HCT116 (cell line): Measurements from ENCODE around the gene DMD. TPM values are rescaled to one million over a fixed set of nuclear protein-coding genes. Genes with fewer than 3 reads are reported as not detected.

Experiments used
- ATAC-seq: fragments of 200-7000 bp; cut with Tn5 transposase; 2 replicates; pipeline ENCODE4 v1.9.1; 2020; ENCODE audit warnings: mild to moderate bottlenecking, moderate library complexity
- BruUV-seq: library from RNA; stranded (reverse); fragments of 400-500 nt; replicated peaks from 2 replicates; lab custom pipeline; 2021; lab: Mats Ljungman, UMichigan
- CTCF ChIA-PET: fragments of 300-600 bp; sonication (Branson Sonifier 250); formaldehyde crosslinking; loops from one replicate; lab custom pipeline; 2021; ENCODE audit warnings: antibody characterized with exemption; lab: Charles Lee
- POLR2A ChIA-PET: fragments of 300-600, 350-600 bp; sonication (Branson Sonifier 250); formaldehyde crosslinking; loops from one replicate; lab custom pipeline; 2021; ENCODE audit warnings: antibody characterized with exemption; lab: Charles Lee
- RAD21 ChIA-PET, 2 experiments: fragments of 300-600 bp; sonication (Branson Sonifier 250); formaldehyde crosslinking; loops; one replicate each; lab custom pipeline; 2023; ENCODE audit warnings: low total read pairs in 2 of 2; ENCODE audit not compliant: uncharacterized antibody in 2 of 2, unreplicated experiment in 2 of 2, low non-redundant PET in 1 of 2; lab: Charles Lee
- DNase-seq: peaks from one replicate; pipeline ENCODE4 v3.0.0-alpha.2; 2010; ENCODE audit warnings: low read depth, low spot score
- H2AFZ ChIP-seq: fragments of 200-600 bp; shearing (Covaris generic), sonication (generic); 2 replicates; pipeline ENCODE4 v1.6.1; 2017; ENCODE audit warnings: low read depth, mixed run types, mixed read lengths, antibody characterized with exemption, low read length; ENCODE audit not compliant: poor library complexity, severe bottlenecking
- H3K27ac ChIP-seq: 2 replicates; pipeline ENCODE4 v1.5.1; 2012; ENCODE audit warnings: low read depth, low read length
- H3K27me3 ChIP-seq: fragments of 200-600 bp; sonication (generic); 2 replicates; pipeline ENCODE4 v1.6.1; 2016; ENCODE audit warnings: mixed run types, low read length, mixed read lengths; ENCODE audit not compliant: insufficient read depth
- H3K36me3 ChIP-seq, 2 experiments: fragments of 200-500 bp in 1 of 2; fragments of 200-600 bp in 1 of 2; sonication (Bioruptor generic) in 1 of 2; sonication (generic) in 1 of 2; 2 replicates each; pipeline versions ENCODE4 v1.5.1 to v1.6.1; 2014 to 2016; ENCODE audit warnings: low read length in 2 of 2, inconsistent platforms in 1 of 2, mixed read lengths in 1 of 2, mixed run types in 1 of 2; ENCODE audit not compliant: insufficient read depth in 2 of 2, control insufficient read depth in 1 of 2
- H3K4me1 ChIP-seq, 2 experiments: fragments of 200-600 bp in 1 of 2; sonication (generic) in 1 of 2; 2 replicates each; pipeline versions ENCODE4 v1.5.1 to v1.6.1; 2012 to 2017; ENCODE audit warnings: low read length in 2 of 2, inconsistent platforms in 1 of 2, mild to moderate bottlenecking in 1 of 2, mixed read lengths in 1 of 2, mixed run types in 1 of 2, moderate library complexity in 1 of 2; ENCODE audit not compliant: insufficient read depth in 2 of 2, control insufficient read depth in 1 of 2
- H3K4me2 ChIP-seq: fragments of 200-600 bp; sonication (generic); 2 replicates; pipeline ENCODE4 v1.6.1; 2017; ENCODE audit warnings: mixed run types, low read length, mixed read lengths
- H3K4me3 ChIP-seq, 2 experiments: fragments of 200-600 bp in 1 of 2; sonication (generic) in 1 of 2; replicated peaks in 1 of 2; 2 replicates each; pipeline ENCODE4 v1.5.1; 2011 to 2016; ENCODE audit warnings: low read length in 2 of 2, control low read depth in 1 of 2, low read depth in 1 of 2, mild to moderate bottlenecking in 1 of 2, mixed read lengths in 1 of 2, mixed run types in 1 of 2
- H3K79me2 ChIP-seq: fragments of 200-600 bp; sonication (generic); 2 replicates; pipeline ENCODE4 v1.6.1; 2017; ENCODE audit warnings: mild to moderate bottlenecking, mixed run types, low read length, moderate library complexity, mixed read lengths; ENCODE audit not compliant: insufficient read depth
- H3K9ac ChIP-seq: fragments of 200-600 bp; sonication (generic); 2 replicates; pipeline ENCODE4 v1.6.1; 2016; ENCODE audit warnings: low read length, mixed read lengths
- H3K9me2 ChIP-seq: fragments of 200-600 bp; sonication (generic), shearing (Covaris generic); 2 replicates; pipeline ENCODE4 v1.6.1; 2017; ENCODE audit warnings: mixed run types, mild to moderate bottlenecking, moderate library complexity; ENCODE audit not compliant: insufficient read depth
- H3K9me3 ChIP-seq, 2 experiments: fragments of 200-500 bp in 1 of 2; fragments of 200-600 bp in 1 of 2; sonication (Bioruptor generic) in 1 of 2; sonication (generic) in 1 of 2; 2 replicates each; pipeline ENCODE4 v1.6.1; 2014 to 2017; ENCODE audit warnings: low read length in 2 of 2, mixed read lengths in 2 of 2, inconsistent platforms in 1 of 2, low read depth in 1 of 2, mild to moderate bottlenecking in 1 of 2, mixed run types in 1 of 2, moderate library complexity in 1 of 2; ENCODE audit not compliant: control insufficient read depth in 1 of 2, insufficient read depth in 1 of 2
- H4K20me1 ChIP-seq: fragments of 200-600 bp; sonication (generic), shearing (Covaris generic); 2 replicates; pipeline ENCODE4 v1.6.1; 2017; ENCODE audit warnings: mixed run types, mild to moderate bottlenecking, moderate library complexity; ENCODE audit not compliant: insufficient read depth
- ATF3 ChIP-seq: IDR thresholded peaks from 2 replicates; pipeline ENCODE4 v1.6.1; 2012
- CBX3 ChIP-seq: IDR thresholded peaks from 2 replicates; pipeline ENCODE4 v1.6.1; 2012; ENCODE audit warnings: low read depth
- CTCF ChIP-seq, 3 experiments: fragments of 200-600 bp in 1 of 3; sonication (generic) in 1 of 3; IDR thresholded peaks in 2 of 3; conservative IDR thresholded peaks in 1 of 3; 2 replicates each; pipeline ENCODE4 v1.5.1; 2012 to 2017; ENCODE audit warnings: low read depth in 2 of 3, low read length in 2 of 3, antibody characterized with exemption in 1 of 3, borderline replicate concordance in 1 of 3, control low read depth in 1 of 3, mild to moderate bottlenecking in 1 of 3, mixed read lengths in 1 of 3, mixed run types in 1 of 3, moderate library complexity in 1 of 3; ENCODE audit not compliant: insufficient read depth in 1 of 3
- EGR1 ChIP-seq: IDR thresholded peaks from 2 replicates; pipeline ENCODE4 v1.6.1; 2012; ENCODE audit warnings: low read depth
- ELF1 ChIP-seq: IDR thresholded peaks from 2 replicates; pipeline ENCODE4 v1.6.1; 2012; ENCODE audit warnings: low read depth, borderline replicate concordance
- EZH2 ChIP-seq: fragments of 200-600 bp; sonication (generic); IDR thresholded peaks from 2 replicates; pipeline ENCODE4 v1.6.1; 2017; ENCODE audit warnings: antibody characterized with exemption, mixed run types
- EZH2phosphoT487 ChIP-seq: fragments of 200-600 bp; IDR thresholded peaks from 2 replicates; pipeline ENCODE4 v1.6.1; 2018; ENCODE audit warnings: antibody characterized with exemption, borderline replicate concordance
- FOSL1 ChIP-seq: IDR thresholded peaks from 2 replicates; pipeline ENCODE4 v1.6.1; 2012; ENCODE audit warnings: low read depth
- MAX ChIP-seq: IDR thresholded peaks from 2 replicates; pipeline ENCODE4 v1.6.1; 2012
- POLR2AphosphoS5 ChIP-seq: IDR thresholded peaks from 2 replicates; pipeline ENCODE4 v1.6.1; 2011; ENCODE audit warnings: mild to moderate bottlenecking, low read depth, low read length, moderate library complexity
- RAD21 ChIP-seq: IDR thresholded peaks from 2 replicates; pipeline ENCODE4 v1.6.1; 2012; ENCODE audit warnings: low read depth, mild to moderate bottlenecking
- REST ChIP-seq: IDR thresholded peaks from 2 replicates; pipeline ENCODE4 v1.6.1; 2012; ENCODE audit warnings: low read depth
- SIN3A ChIP-seq: IDR thresholded peaks from 2 replicates; pipeline ENCODE4 v1.6.1; 2012; ENCODE audit warnings: low read depth
- SP1 ChIP-seq: IDR thresholded peaks from 2 replicates; pipeline ENCODE4 v1.6.1; 2012; ENCODE audit warnings: low read depth
- SRF ChIP-seq: IDR thresholded peaks from 2 replicates; pipeline ENCODE4 v1.6.1; 2012; ENCODE audit warnings: low read depth
- TCF7L2 ChIP-seq: IDR thresholded peaks from 2 replicates; pipeline ENCODE4 v1.7.0; 2011; ENCODE audit warnings: borderline replicate concordance, inconsistent platforms; ENCODE audit not compliant: insufficient read depth, insufficient read length; ENCODE audit errors: extremely low read depth
- YY1 ChIP-seq: IDR thresholded peaks from 2 replicates; pipeline ENCODE4 v1.6.1; 2011; ENCODE audit warnings: low read length, low read depth, moderate library complexity, mild to moderate bottlenecking; ENCODE audit not compliant: insufficient replicate concordance; ENCODE audit errors: extremely low read depth
- ZBTB33 ChIP-seq: IDR thresholded peaks from 2 replicates; pipeline ENCODE4 v1.6.1; 2011; ENCODE audit warnings: mild to moderate bottlenecking, low read length, moderate library complexity; ENCODE audit not compliant: insufficient replicate concordance; ENCODE audit errors: extremely low read depth
- ZFX ChIP-seq: fragments of 450-650 bp; IDR thresholded peaks from 2 replicates; pipeline ENCODE4 v1.6.1; 2017
- ZNF274 ChIP-seq: fragments of 200-500 bp; sonication (Bioruptor generic); IDR thresholded peaks from 2 replicates; pipeline ENCODE4 v1.6.1; 2014; ENCODE audit warnings: mild to moderate bottlenecking, low read depth, low read length, inconsistent platforms
- intact Hi-C: fragments of 100-400 bp; cut with micrococcal nuclease; formaldehyde crosslinking; loops from 2 replicates; pipeline ENCODE4 v1.10.0; 2022
- total RNA-seq: library from RNA; stranded (reverse); gene quantifications from one replicate; pipeline ENCODE4 v1.2.1, GENCODE V29; 2021; ENCODE audit not compliant: unreplicated experiment

DMD gene
- total RNA-seq, 1 experiment from 2014 or later = 0.05 TPM

- Histone ChIP-seq H4K20me1 (no peaks in the 10 kb centered on the region), H3K36me3 (no peaks in the 10 kb centered on the region), H3K4me2 (no peak overlapping the region), H3K79me2 (no peaks in the 10 kb centered on the region), H2AFZ (no peak overlapping the region), H3K27me3 (no peaks in the 10 kb centered on the region), H3K27ac (no peak overlapping the region), H3K9ac (no peak overlapping the region), H3K9me3 (no peaks in the 10 kb centered on the region), H3K4me1 (no peaks in the 10 kb centered on the region), H3K4me3 (no peak overlapping the region), H3K9me2 (no peaks in the 10 kb centered on the region)
- BruUV-seq = no TSS peak
- ChIA-PET CTCF (no interaction called here), POLR2A (no interaction called here), RAD21 (no interaction called here)
- no peak for ATAC-seq
- no peak for DNase-seq
- no peak for TF ChIP-seq MAX
- TF ChIP-seq SIN3A = no peak
- TF ChIP-seq EZH2phosphoT487 = no peak
- TF ChIP-seq ATF3 = no peak
- TF ChIP-seq ZBTB33 = no peak
- TF ChIP-seq ELF1 = no peak
- no peak for TF ChIP-seq CTCF (IDR thresholded peaks at IDR 0.05 in 2 of 3, conservative IDR thresholded peaks at IDR 0.05 in 1 of 3; ENCODE audit: borderline replicate concordance in 1 of 3, insufficient read depth in 1 of 3, low read depth in 2 of 3, low read length in 2 of 3)
- TF ChIP-seq ZNF274 = no peak
- no peak for TF ChIP-seq ZFX
- TF ChIP-seq REST = no peak
- no peak for TF ChIP-seq YY1
- TF ChIP-seq CBX3 = no peak
- TF ChIP-seq EGR1 = no peak
- TF ChIP-seq TCF7L2 = no peak
- TF ChIP-seq FOSL1 = no peak
- TF ChIP-seq EZH2 = no peak
- TF ChIP-seq SP1 = no peak
- no peak for TF ChIP-seq SRF
- no peak for TF ChIP-seq POLR2AphosphoS5
- TF ChIP-seq RAD21 = no peak
- intact Hi-C loops = no loop called here
Measured at GRCh38 chrX:31353095-31353494, 1858.3 kb downstream of the DMD start.
